ENCODE measurements around the gene GPR107.

Gene GPR107

DNA sequence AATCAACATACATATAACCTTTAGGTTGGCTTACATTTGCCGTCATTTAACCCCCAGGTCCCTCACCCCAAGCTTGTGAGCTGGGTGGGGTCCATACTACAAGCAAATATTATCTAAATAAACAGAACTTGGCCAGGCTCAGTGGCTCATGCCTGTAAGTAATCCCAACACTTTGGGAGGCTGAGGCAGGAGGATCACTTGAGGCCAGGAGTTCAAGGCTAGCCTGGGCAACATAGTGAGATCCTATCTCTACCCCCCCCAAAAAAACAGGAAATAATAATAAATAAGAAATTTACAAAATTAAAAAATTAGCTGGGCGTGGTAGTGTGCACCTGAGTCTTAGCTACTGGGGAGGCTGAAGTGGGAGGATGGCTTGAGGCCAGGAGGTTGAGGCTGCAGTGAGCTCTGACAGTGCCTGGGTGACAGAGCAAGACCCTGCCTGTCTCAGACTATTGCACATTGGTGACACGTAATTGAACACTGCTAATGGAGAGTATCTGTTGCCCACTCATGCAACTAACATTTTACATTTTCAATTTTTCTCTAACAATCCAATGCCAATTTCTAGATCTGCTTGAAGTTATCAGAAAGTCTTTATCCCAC lies 29.6 kb upstream of the GPR107 start:
- no peak for TF ChIP-seq EZH2 (IDR thresholded peaks at IDR 0.05)
- TF ChIP-seq FOXP2 (optimal IDR thresholded peaks at IDR 0.05; ENCODE audit: control extremely low read depth, extremely low read length, insufficient read depth): no peak
- TF ChIP-seq POLR2AphosphoS5 (IDR thresholded peaks at IDR 0.05; ENCODE audit: borderline replicate concordance, low read depth, low read length): no peak
- peaks cover 6% of the 10 kb centered on the region; the same call in 1 of the 2 replicates for H3K36me3 ChIP-seq (ENCODE audit: insufficient read depth, low read length)
- DNase-seq (ENCODE audit: low read depth, low spot score): no peak
- no peak overlapping the region for H3K4me3 ChIP-seq
- no peak overlapping the region for H3K9ac ChIP-seq (ENCODE audit: insufficient read length)
- H3K27ac ChIP-seq: no peak overlapping the region
- no peaks in the 10 kb centered on the region for H3K9me3 ChIP-seq (ENCODE audit: low read depth, low read length)

DNA sequence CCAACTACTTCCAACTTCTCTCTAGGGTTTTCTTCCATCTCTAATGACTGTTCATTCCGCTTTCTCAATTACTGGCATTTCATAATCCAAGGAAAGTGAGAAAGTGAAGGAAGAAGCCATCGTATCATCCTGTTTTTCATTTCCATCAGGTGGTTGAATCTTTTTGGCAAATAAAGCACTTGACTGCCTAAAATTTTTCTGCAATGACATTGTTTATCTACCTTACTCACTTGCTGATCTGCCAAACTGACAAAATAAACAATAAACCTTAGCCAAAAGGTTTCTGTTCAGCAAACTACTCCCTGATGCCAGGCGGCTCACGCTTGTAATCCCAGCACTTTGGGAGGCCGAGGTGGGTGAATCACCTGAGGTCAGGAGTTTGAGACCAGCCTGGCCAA lies 29.1 kb upstream of the GPR107 start:
- TF ChIP-seq POLR2AphosphoS5 (IDR thresholded peaks at IDR 0.05; ENCODE audit: borderline replicate concordance, low read depth, low read length) (no peak), FOXP2 (optimal IDR thresholded peaks at IDR 0.05; ENCODE audit: control extremely low read depth, extremely low read length, insufficient read depth) (no peak), EZH2 (IDR thresholded peaks at IDR 0.05) (no peak)
- Histone ChIP-seq H3K36me3 (ENCODE audit: insufficient read depth, low read length) (peaks cover 6% of the 10 kb centered on the region; the same call in 1 of the 2 replicates), H3K9ac (ENCODE audit: insufficient read length) (no peak overlapping the region), H3K9me3 (ENCODE audit: low read depth, low read length) (no peaks in the 10 kb centered on the region), H3K4me3 (no peak overlapping the region), H3K27ac (no peak overlapping the region)
- no peak for DNase-seq (ENCODE audit: low read depth, low spot score)

DNA sequence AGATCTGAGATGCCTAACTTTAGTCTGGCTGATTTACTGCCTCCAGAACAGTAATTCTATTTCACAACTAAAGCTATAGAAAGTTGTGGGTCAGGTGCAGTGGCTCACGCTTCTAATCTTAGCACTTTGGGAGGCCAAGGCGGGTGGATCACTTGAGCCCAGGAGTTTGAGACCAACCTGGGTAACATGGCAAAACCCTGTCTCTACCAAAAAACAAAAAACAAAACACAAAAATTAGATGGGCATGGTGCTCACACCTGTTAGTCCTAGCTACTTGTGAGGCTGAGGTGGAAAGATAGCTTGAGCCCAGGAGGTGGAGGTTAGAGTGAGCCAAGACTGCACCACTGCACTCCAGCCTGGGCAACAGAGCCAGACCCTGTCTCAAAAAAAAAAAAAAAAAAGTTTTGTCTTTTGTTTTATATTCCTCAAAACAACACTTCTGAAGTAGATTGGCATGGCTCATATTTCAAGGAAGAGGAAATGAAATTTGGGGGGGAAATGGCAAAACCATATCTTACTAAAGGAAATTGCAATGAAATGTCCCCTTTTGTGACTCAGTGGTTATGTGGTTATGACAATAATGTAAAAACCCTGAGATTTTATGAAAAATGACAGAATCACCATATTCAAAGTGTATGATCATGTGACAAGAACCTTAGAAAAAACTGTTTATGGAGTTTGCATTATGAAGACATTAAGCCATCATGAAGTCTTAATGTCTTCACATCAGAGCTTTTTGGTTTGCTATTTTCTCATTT lies 26.9 kb upstream of the GPR107 start:
- no peak for DNase-seq (ENCODE audit: low read depth, low spot score)
- H3K9me3 ChIP-seq (ENCODE audit: low read depth, low read length): no peaks in the 10 kb centered on the region
- TF ChIP-seq FOXP2 (optimal IDR thresholded peaks at IDR 0.05; ENCODE audit: control extremely low read depth, extremely low read length, insufficient read depth) (no peak), EZH2 (IDR thresholded peaks at IDR 0.05) (no peak), POLR2AphosphoS5 (IDR thresholded peaks at IDR 0.05; ENCODE audit: borderline replicate concordance, low read depth, low read length) (no peak)
- no peak overlapping the region for H3K9ac ChIP-seq (ENCODE audit: insufficient read length)
- H3K27ac ChIP-seq: no peak overlapping the region
- H3K4me3 ChIP-seq: no peak overlapping the region
- peaks cover 6% of the 10 kb centered on the region; the same call in 1 of the 2 replicates for H3K36me3 ChIP-seq (ENCODE audit: insufficient read depth, low read length)

DNA sequence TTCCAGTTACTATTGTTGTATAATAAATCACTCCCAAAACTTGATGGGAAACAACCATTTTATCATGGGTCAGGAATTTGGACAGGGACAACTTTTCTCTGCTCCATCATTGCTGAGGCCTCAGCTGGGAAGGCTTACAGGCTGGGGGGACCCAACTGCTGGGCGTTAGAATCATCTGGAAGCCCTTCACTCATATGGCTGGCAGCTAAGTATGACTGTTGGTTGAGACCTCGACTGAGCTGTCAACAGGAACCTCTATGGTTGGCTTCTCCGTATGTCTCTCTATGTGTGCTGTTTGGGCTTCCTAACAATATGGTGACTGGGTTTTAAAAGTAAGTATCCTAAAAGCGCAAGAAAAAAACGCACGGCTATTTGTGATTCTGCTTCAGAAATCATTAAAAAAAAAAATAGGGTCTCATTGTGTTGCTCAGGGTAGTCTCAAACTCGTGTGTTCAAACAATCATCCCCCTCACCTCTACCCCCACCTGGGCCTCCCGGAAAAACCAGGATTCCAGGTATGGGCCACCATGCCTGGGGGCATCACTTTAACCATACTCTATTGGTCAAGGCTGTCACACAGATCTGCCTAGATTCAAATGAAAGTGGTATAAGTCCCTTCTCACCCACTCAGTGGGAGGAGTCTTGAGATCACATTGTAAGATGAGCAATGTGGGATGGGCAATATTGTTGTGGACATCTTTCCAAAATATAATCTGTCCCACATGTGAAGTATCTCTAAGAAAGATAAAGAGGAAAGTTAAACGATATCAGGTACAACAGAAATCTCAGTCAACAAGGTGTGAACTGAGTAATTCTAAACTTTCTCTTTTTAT lies 26.0 kb upstream of the GPR107 start:
- H3K9ac ChIP-seq (ENCODE audit: insufficient read length): no peak overlapping the region
- H3K4me3 ChIP-seq: no peak overlapping the region
- H3K9me3 ChIP-seq (ENCODE audit: low read depth, low read length): no peaks in the 10 kb centered on the region
- no peak overlapping the region for H3K27ac ChIP-seq
- TF ChIP-seq FOXP2 (optimal IDR thresholded peaks at IDR 0.05; ENCODE audit: control extremely low read depth, extremely low read length, insufficient read depth) (no peak), EZH2 (IDR thresholded peaks at IDR 0.05) (no peak), POLR2AphosphoS5 (IDR thresholded peaks at IDR 0.05; ENCODE audit: borderline replicate concordance, low read depth, low read length) (no peak)
- DNase-seq (ENCODE audit: low read depth, low spot score): no peak
- H3K36me3 ChIP-seq (ENCODE audit: insufficient read depth, low read length): peaks cover 6% of the 10 kb centered on the region; the same call in 1 of the 2 replicates

DNA sequence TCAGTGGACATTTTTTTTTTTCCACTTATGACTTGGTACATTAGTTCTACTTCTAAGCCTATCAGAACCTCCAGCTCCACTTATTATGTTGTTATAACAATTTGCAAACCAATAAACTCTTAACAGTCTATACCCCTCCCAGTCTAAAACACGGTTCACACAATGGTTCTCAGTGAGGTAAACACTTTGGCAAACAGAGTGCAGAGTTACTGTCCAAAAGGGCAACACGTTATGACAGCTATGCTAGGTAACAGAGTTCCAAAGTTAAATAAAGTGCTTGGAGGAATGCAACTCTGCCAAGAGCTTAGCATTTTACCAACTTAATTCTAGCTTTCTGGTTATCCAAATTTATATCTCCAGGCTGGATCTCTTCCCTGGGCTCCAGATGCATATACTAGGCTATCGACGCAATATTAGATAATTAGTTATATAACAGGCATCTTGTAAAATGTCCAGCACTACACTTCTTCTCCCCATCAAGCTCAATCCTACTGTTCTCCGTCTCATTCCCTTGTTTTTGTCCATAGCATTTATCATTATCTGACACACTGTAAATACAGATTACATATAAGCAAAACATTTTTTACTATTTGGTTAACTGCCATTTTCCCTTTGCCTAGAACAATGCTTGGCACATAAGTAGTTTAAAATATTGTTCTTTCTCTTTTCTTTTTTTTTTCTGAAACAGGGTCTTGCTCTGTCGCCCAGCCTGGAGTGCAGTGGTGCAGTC lies 25.0 kb upstream of the GPR107 start:
- TF ChIP-seq POLR2AphosphoS5 (IDR thresholded peaks at IDR 0.05; ENCODE audit: borderline replicate concordance, low read depth, low read length): no peak
- no peak for TF ChIP-seq EZH2 (IDR thresholded peaks at IDR 0.05)
- no peak for TF ChIP-seq FOXP2 (optimal IDR thresholded peaks at IDR 0.05; ENCODE audit: control extremely low read depth, extremely low read length, insufficient read depth)
- no peak for DNase-seq (ENCODE audit: low read depth, low spot score)
- H3K4me3 ChIP-seq: no peak overlapping the region
- peaks cover 6% of the 10 kb centered on the region; the same call in 1 of the 2 replicates for H3K36me3 ChIP-seq (ENCODE audit: insufficient read depth, low read length)
- H3K9me3 ChIP-seq (ENCODE audit: low read depth, low read length): no peaks in the 10 kb centered on the region
- H3K9ac ChIP-seq (ENCODE audit: insufficient read length): no peak overlapping the region
- H3K27ac ChIP-seq: no peak overlapping the region

DNA sequence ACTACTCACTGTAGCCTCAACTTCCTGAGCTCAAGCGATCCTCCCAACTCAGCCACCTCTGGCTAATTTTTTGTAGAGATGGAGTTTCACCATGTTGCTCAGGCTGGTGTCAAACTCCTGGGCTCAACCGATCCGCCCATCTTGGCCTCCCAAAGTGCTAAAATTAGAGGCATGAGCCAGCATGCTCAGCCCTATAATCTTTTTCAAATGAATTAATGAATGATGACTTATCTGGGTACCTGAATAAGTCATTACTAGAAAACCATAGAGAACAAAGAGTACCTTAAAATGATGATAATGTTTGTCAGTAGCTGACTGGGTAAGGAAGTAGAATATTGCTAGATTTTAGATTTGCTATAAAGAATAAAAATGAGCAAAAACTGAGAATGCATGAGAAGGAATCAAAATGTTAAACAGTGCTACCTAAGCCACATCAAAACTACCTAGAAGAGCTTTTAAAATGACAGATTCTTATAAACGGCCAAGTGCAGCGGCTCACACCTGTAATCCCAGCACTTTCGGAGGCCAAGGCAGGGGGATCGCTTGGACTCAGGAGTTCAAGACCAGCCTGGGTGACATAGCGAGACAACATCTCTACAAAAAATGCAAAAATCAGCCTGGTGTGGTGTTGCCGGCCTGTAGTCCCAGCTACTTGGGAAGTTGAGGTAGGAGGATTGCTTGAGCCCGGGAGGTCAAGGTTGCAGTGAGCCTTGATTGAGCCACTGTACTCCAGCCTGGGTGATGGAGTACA lies 24.3 kb upstream of the GPR107 start:
- H3K27ac ChIP-seq: no peak overlapping the region
- H3K9ac ChIP-seq (ENCODE audit: insufficient read length): no peak overlapping the region
- H3K9me3 ChIP-seq (ENCODE audit: low read depth, low read length): no peaks in the 10 kb centered on the region
- no peak overlapping the region for H3K4me3 ChIP-seq
- peaks cover 6% of the 10 kb centered on the region; the same call in 1 of the 2 replicates for H3K36me3 ChIP-seq (ENCODE audit: insufficient read depth, low read length)
- DNase-seq (ENCODE audit: low read depth, low spot score): no peak
- TF ChIP-seq POLR2AphosphoS5 (IDR thresholded peaks at IDR 0.05; ENCODE audit: borderline replicate concordance, low read depth, low read length): no peak
- TF ChIP-seq EZH2 (IDR thresholded peaks at IDR 0.05): no peak
- TF ChIP-seq FOXP2 (optimal IDR thresholded peaks at IDR 0.05; ENCODE audit: control extremely low read depth, extremely low read length, insufficient read depth): no peak

DNA sequence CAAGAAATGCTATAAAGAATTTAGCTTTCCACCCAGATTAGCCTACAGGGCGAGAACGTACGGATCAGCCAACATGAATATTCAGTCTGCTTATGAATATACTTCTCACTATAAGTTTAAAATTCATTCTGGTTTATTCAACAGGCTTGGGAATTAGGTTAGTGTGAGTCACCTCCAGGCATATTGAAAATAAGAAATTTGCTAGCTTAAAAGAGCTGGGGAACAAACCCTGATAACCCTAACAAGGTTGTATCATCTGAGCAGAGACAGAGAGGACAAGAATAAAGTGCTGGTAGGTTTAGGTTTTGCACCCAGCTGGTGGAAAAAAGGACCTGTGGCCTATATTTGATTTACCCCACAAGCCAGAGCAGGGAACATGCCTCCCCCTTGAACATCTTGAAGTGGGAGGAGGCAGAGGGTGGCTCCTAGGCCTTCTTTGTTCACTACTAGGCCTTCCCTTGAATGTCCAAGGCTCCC lies 23.0 kb upstream of the GPR107 start:
- H3K27ac ChIP-seq: peak overlapping the region; percentile 84
- no peaks in the 10 kb centered on the region for H3K9me3 ChIP-seq (ENCODE audit: low read depth, low read length)
- peaks cover 6% of the 10 kb centered on the region; the same call in 1 of the 2 replicates for H3K36me3 ChIP-seq (ENCODE audit: insufficient read depth, low read length)
- no peak overlapping the region for H3K4me3 ChIP-seq
- TF ChIP-seq EZH2 (IDR thresholded peaks at IDR 0.05): no peak
- no peak for TF ChIP-seq POLR2AphosphoS5 (IDR thresholded peaks at IDR 0.05; ENCODE audit: borderline replicate concordance, low read depth, low read length)
- TF ChIP-seq FOXP2 (optimal IDR thresholded peaks at IDR 0.05; ENCODE audit: control extremely low read depth, extremely low read length, insufficient read depth): no peak
- peak; percentile 14 for DNase-seq (ENCODE audit: low read depth, low spot score)
- no peak overlapping the region for H3K9ac ChIP-seq (ENCODE audit: insufficient read length)
